HFF-Myc (cell line): ENCODE measurements around the gene DCAF10.
"Not testable (repeated sequence)": the region's sequence is repeated elsewhere in the genome, so short reads cannot be mapped to it uniquely, and the experiment has no call there.

ENCODE experiments used
- DNase-seq: peaks from one replicate; pipeline ENCODE4 v3.0.0-alpha.2; 2011; ENCODE audit warnings: low read depth; ENCODE audit errors: extremely low read depth
- H3K4me3 ChIP-seq: replicated peaks from 2 replicates; pipeline ENCODE4 v1.5.1; 2011; ENCODE audit warnings: low read depth, mild to moderate bottlenecking, control low read depth, low read length
- TF ChIP-seq, protein P1 (sequence below): IDR thresholded peaks from 2 replicates; pipeline ENCODE4 v1.5.1; 2012; ENCODE audit warnings: mild to moderate bottlenecking, low read depth, low read length, control low read depth; ENCODE audit errors: missing control alignments

DCAF10 gene

DNA sequence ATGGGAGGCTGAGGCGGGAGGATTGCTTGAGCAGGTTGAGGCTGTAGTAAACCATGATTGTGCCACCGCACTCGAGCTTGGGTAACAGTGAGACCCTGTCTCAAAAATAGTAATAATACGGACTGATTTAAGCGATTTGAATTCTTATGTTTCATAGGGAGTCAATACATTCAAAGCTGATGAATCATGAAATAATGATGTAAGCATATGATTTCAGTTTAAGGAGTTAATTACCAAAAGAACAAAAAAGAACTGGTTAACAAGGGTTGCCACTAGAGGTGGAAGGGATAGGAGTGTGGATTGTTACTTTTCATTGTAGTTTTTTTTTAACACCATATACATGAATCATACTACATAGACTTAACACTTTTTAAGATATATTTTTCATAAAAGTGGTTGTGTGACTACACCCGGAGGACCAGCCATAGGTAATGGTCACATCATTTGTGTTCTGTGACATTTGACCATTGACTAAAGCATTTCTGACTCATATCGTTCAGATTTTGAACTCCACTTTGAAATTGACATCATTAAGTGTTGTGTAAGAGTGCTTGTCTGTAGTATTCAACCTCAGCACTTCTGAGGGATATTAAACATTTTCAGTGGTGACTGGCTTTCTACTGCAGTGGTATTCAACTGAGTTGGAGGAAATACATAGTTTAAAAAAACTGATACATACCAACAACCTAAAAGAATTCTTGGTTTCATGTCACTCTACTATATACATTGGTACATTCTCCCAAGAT is 40.0 kb upstream of the DCAF10 start:
- TF ChIP-seq, protein P1, sequence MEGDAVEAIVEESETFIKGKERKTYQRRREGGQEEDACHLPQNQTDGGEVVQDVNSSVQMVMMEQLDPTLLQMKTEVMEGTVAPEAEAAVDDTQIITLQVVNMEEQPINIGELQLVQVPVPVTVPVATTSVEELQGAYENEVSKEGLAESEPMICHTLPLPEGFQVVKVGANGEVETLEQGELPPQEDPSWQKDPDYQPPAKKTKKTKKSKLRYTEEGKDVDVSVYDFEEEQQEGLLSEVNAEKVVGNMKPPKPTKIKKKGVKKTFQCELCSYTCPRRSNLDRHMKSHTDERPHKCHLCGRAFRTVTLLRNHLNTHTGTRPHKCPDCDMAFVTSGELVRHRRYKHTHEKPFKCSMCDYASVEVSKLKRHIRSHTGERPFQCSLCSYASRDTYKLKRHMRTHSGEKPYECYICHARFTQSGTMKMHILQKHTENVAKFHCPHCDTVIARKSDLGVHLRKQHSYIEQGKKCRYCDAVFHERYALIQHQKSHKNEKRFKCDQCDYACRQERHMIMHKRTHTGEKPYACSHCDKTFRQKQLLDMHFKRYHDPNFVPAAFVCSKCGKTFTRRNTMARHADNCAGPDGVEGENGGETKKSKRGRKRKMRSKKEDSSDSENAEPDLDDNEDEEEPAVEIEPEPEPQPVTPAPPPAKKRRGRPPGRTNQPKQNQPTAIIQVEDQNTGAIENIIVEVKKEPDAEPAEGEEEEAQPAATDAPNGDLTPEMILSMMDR: no peak
- H3K4me3 ChIP-seq: no peak overlapping the region
- no peak for DNase-seq

DNA sequence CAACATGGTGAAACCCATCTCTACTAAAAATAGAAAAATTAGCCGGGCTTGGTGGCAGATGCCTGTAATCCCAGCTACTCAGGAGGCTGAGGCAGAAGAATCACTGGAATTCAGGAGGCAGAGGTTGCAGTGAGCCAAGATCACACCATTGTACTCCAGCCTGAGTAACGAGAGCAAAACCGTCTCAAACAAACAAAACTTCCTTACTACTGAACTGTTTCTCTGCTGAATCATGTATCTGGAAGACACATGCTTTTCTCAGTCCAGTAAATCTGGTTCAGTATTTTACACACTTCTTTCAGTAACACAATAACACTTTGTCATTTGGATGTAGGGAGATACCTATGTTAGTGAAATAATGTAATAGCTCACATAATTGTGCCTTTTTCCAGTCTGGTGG is 39.1 kb upstream of the DCAF10 start:
- H3K4me3 ChIP-seq: no peak overlapping the region
- no peak for DNase-seq
- TF ChIP-seq, protein P1: no peak

DNA sequence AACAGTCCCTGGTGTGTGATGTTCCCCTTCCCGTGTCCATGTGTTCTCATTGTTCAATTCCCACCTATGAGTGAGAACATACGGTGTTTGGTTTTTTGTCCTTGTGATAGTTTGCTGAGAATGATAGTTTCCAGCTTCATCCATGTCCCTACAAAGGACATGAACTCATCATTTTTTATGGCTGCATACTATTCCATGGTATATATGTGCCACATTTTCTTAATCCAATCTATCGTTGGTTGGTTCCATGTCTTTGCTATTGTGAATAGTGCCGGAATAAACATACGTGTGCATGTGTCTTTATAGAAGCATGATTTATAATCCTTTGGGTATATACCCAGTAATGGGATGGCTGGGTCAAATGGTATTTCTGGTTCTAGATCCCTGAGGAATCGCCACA is 35.3 kb upstream of the DCAF10 start:
- not testable (repeated sequence) for H3K4me3 ChIP-seq, DNase-seq

DNA sequence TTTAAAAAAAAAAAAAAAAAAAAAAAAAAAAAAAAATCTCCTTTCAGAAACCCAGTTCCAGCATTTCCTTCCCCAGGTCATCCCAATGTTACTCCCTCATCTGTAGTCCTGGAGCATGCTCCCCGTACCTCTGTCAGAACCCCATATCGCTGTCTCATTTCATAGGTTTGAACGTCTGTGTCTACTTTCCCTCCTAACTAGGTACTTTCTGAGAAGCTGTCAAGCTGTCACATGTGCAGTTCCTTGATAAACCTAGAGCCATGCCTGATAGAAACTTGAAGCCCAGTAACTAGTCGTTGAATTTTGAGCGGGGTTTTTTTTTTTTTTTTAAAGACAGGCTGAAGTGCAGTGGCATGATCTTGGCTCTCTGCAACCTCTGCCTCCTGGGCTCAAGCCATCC is 31.3 kb upstream of the DCAF10 start:
- DNase-seq: no peak
- TF ChIP-seq, protein P1: no peak
- no peak overlapping the region for H3K4me3 ChIP-seq

DNA sequence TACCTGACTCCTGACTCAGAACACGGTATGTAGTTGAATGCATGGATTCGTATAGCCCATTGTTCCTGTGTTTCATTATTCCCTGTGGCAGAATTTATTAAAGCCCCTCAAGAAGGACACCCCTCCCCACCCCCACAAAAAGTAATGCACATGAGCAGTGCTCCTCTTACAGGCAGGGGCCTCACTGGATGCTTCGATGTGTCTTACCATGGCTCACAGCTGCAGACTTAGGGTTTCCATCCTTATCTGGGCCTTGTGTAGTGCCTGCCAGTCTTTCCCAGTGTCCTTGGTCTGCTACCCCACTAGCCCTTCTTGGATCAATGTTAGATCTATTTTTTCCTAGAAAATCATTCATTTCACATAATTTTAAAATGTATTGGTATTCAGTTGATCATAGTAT is 30.6 kb upstream of the DCAF10 start:
- DNase-seq: no peak
- TF ChIP-seq, protein P1: no peak
- no peak overlapping the region for H3K4me3 ChIP-seq

DNA sequence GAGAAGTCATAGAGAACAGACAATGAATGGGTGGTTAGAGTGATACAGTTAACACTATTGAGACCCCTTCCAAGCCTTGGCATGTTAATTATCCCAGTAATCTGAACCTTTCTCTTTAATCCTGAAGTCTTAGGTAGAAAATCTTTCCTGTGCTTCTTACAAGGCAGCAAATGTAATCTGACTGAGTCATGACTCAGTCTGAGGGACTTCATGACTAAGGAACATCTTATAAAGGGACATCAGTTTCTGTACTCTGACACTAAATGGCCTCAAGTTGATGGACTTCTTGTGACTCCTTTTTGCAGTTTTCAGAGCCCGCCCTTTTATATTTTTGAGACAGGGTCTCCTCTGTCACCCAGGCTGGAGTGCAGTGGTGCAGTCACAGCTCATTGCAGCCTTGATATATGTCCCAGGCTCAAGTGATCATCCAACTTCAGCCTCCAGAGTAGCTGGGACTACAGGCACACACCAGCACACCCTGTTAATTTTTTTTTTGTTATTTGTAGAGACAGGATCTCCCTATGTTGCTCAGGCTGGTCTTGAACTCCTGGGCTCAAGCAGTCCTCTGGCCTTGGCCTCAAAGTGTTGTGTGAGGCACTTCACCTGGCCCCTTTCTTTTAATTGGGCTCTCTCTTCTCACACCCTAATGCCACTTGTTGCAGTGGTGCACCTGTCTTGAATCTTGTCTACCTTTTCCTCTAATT is 25.2 kb upstream of the DCAF10 start:
- TF ChIP-seq, protein P1: no peak

DNA sequence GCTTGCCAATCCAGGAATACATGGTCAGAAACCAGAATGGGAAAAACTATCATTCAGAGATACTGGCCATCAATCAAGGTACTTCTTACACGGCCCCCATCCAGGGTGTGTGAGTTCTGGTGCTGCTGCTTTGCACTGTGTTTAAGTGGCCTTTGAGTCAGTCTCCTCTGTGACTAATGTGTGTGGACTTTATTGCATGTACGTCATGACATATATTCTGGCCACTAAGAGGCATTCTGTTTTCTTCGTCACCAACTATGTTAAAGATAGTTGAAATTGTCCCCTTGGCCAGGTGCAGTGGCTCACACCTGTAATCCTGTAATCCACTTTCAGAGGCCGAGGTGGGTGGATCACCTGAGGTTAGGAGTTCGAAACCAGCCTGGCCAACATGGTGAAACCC is 24.3 kb upstream of the DCAF10 start:
- TF ChIP-seq, protein P1: no peak
- DNase-seq: no peak
- no peak overlapping the region for H3K4me3 ChIP-seq

More for the DNA sequence above, 25.2 kb upstream of the DCAF10 start:
- no peak overlapping the region for H3K4me3 ChIP-seq
- DNase-seq: no peak
